Measurements from ENCODE around the gene MIDN.
A peak's percentile ranks its signal among the peaks of the same experiment; 100 is the strongest.

Gene MIDN

DNA sequence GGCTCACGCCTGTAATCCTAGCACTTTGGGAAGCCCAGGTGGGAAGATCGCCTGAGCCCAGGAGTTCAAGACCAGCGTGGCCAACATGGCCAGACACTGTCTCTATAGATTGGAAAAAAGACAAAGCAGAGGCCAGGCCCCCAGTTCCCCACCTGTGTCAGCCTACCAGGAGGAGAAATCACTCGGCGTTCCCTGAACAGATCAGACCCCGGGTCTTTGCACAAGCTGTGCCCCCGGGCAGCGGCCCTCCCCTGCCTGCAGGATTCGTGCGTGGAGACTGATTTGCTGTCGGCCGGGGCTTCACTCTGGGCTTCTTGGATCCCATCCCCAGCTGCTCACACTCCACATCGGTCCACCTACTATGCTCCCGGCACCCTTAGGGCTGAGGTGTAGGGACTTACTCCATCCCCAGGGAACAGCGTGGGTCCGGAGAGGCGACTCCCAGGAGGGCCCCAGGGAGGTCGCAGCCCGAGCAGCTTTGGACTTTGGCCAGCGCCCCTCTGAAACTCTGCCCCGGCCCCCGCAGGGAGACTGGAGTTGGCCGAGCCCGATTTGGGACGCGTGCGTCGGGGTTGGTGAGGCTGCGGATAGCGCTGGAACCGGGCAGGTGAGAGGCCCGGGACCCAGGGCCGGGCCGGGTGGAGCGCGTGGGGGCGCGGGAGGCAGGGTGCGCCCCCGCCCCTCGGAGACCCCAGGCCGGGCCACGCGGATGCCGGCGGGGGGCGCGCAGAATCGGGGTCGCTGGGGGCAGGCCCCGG, 36.8 kb downstream of the MIDN start:
- Histone ChIP-seq H3K4me3 (ENCODE audit: low read depth, low read length) (no peak overlapping the region), H3K23ac (ENCODE audit: low read length) (no peak overlapping the region)

GRCh38 chr19:1285737-1286360, 37.5 kb downstream of the MIDN start, which contains the start of gene EFNA2:
Gene EFNA2 (plus strand): TSS chr19:1285873. CDS start chr19:1286169, 296 bp downstream.
- peak within 1 kb of the TSS; percentile 30 for H4K91ac ChIP-seq (ENCODE audit: low read depth, low read length)
- H3K27ac ChIP-seq (ENCODE audit: low read depth, low read length) = no peak within 1 kb of the TSS
- DNase-seq = no peak
- H2BK120ac ChIP-seq (ENCODE audit: insufficient read depth, low read length, poor library complexity) = no peak within 1 kb of the TSS
- no peak within 1 kb of the TSS for H3K9ac ChIP-seq (ENCODE audit: low read length)
- no peaks in the 10 kb centered on the region for H3K36me3 ChIP-seq (ENCODE audit: control insufficient read depth in 1 of 2, insufficient read depth in 2 of 2, low read length in 2 of 2)
- peak within 1 kb of the TSS; percentile 70 for H4K12ac ChIP-seq (ENCODE audit: low read depth, low read length)
- peak within 1 kb of the TSS; percentile 7 for H2AFZ ChIP-seq (ENCODE audit: insufficient read depth, low read length, poor library complexity)
- no peak within 1 kb of the TSS for H3K23ac ChIP-seq (ENCODE audit: low read length)
- H2AK5ac ChIP-seq (ENCODE audit: low read length) = peak within 1 kb of the TSS; percentile 65
- peak within 1 kb of the TSS; percentile 68 for H3K14ac ChIP-seq (ENCODE audit: low read length)
- no peaks in the 10 kb centered on the region for H3K79me2 ChIP-seq (ENCODE audit: control insufficient read depth, insufficient read depth, low read length, poor library complexity)
- H3K18ac ChIP-seq (ENCODE audit: low read length) = peak within 1 kb of the TSS; percentile 61
- H2BK12ac ChIP-seq (ENCODE audit: low read length) = no peak within 1 kb of the TSS
- H3K4me3 ChIP-seq (ENCODE audit: low read depth, low read length) = peak within 1 kb of the TSS; percentile 71
- no peaks in the 10 kb centered on the region for H3K9me3 ChIP-seq (ENCODE audit: insufficient read depth, low read depth, low read length)
- H3K4me1 ChIP-seq (ENCODE audit: control insufficient read depth in 1 of 2, insufficient read depth in 2 of 2, low read length in 2 of 2) = peaks cover 0 to 10% of the 10 kb centered on the region in 2 experiments
- H3K4me2 ChIP-seq (ENCODE audit: low read length) = peak within 1 kb of the TSS; percentile 63
- no peaks in the 10 kb centered on the region for H3K79me1 ChIP-seq (ENCODE audit: low read length)
- WGBS (ENCODE audit: extremely low coverage, insufficient coverage, insufficient read length) = no CpG with 5 or more reads among the region's 113 CpGs
- H2BK5ac ChIP-seq (ENCODE audit: low read depth, low read length, poor library complexity) = no peak within 1 kb of the TSS
- peak within 1 kb of the TSS; percentile 21 for H3K4ac ChIP-seq (ENCODE audit: low read depth, low read length)
- peak within 1 kb of the TSS; percentile 66 for H4K8ac ChIP-seq (ENCODE audit: low read depth, low read length)
- peaks cover 7% of the 10 kb centered on the region for H3K27me3 ChIP-seq (ENCODE audit: insufficient read depth, low read length)

More for the DNA sequence above, 36.8 kb downstream of the MIDN start:
- Histone ChIP-seq H4K91ac (ENCODE audit: low read depth, low read length) (peak overlapping the region; percentile 30), H3K79me1 (ENCODE audit: low read length) (no peaks in the 10 kb centered on the region), H3K18ac (ENCODE audit: low read length) (no peak overlapping the region), H3K9ac (ENCODE audit: low read length) (no peak overlapping the region), H3K4me2 (ENCODE audit: low read length) (peak overlapping the region; percentile 63), H3K27ac (ENCODE audit: low read depth, low read length) (no peak overlapping the region), H2BK120ac (ENCODE audit: insufficient read depth, low read length, poor library complexity) (no peak overlapping the region), H2BK5ac (ENCODE audit: low read depth, low read length, poor library complexity) (no peak overlapping the region), H3K79me2 (ENCODE audit: control insufficient read depth, insufficient read depth, low read length, poor library complexity) (no peaks in the 10 kb centered on the region), H2AK5ac (ENCODE audit: low read length) (no peak overlapping the region), H3K27me3 (ENCODE audit: insufficient read depth, low read length) (peaks cover 7% of the 10 kb centered on the region), H2AFZ (ENCODE audit: insufficient read depth, low read length, poor library complexity) (peak overlapping the region; percentile 7), H3K9me3 (ENCODE audit: insufficient read depth, low read depth, low read length) (no peaks in the 10 kb centered on the region), H4K8ac (ENCODE audit: low read depth, low read length) (peak overlapping the region; percentile 57), H4K12ac (ENCODE audit: low read depth, low read length) (peak overlapping the region; percentile 27), H3K14ac (ENCODE audit: low read length) (no peak overlapping the region), H2BK12ac (ENCODE audit: low read length) (no peak overlapping the region), H3K36me3 (ENCODE audit: control insufficient read depth in 1 of 2, insufficient read depth in 2 of 2, low read length in 2 of 2) (no peaks in the 10 kb centered on the region), H3K4me1 (ENCODE audit: control insufficient read depth in 1 of 2, insufficient read depth in 2 of 2, low read length in 2 of 2) (peaks cover 0 to 10% of the 10 kb centered on the region in 2 experiments), H3K4ac (ENCODE audit: low read depth, low read length) (no peak overlapping the region)
- WGBS (ENCODE audit: extremely low coverage, insufficient coverage, insufficient read length) = no CpG with 5 or more reads among the region's 51 CpGs
- no peak for DNase-seq

DNA sequence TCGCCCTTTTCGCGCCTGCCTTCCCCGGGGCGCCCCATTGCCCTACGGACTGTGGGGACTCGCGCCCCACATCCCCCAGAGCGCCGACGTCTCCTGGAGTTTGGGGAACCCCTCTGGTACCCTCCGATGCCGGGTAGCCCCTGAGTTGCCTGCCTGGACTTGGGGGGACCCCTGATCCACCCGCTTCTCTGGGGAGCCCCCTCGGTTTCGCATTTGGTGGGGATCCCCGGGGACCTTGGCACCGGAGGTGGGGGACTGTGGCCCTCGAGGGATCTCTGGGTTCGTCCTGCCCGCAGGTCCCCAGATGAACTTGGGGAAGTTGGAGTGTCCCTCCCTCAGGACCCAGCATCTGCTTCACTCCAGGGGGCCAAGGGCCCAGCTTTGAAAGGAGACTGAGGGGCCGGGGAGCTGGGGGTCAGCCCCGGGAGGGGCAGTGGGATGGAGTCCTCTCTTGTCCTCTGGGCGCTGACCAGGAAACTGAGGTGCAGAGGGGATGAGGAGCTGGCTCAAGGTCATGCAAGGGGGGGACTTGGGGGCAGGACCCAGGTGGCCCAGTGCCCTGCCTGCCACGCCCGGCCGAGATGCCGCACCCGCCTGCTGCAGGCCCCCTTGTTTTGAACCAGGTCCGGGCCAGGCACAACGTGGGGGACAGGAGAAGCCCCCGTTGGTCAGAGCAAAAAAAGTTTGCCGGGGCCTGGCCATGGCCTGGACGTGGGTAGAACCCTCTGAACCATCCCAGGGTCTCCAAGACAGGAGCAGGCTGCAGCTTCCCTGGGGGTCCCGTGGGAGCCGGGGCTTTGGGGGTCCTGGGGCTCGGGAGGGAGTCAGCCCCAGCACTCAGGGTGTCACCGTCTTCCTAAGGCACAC, 38.3 kb downstream of the MIDN start:
- Histone ChIP-seq H3K79me2 (ENCODE audit: control insufficient read depth, insufficient read depth, low read length, poor library complexity) (no peaks in the 10 kb centered on the region), H4K8ac (ENCODE audit: low read depth, low read length) (peak overlapping the region; percentile 33), H3K9me3 (ENCODE audit: insufficient read depth, low read depth, low read length) (no peaks in the 10 kb centered on the region), H3K4me3 (ENCODE audit: low read depth, low read length) (peak overlapping the region; percentile 71), H3K79me1 (ENCODE audit: low read length) (no peaks in the 10 kb centered on the region), H4K12ac (ENCODE audit: low read depth, low read length) (peak overlapping the region; percentile 70), H2BK12ac (ENCODE audit: low read length) (no peak overlapping the region), H2BK120ac (ENCODE audit: insufficient read depth, low read length, poor library complexity) (no peak overlapping the region), H3K9ac (ENCODE audit: low read length) (no peak overlapping the region), H3K18ac (ENCODE audit: low read length) (peak overlapping the region; percentile 61), H3K27ac (ENCODE audit: low read depth, low read length) (no peak overlapping the region), H3K4me2 (ENCODE audit: low read length) (peak overlapping the region; percentile 63), H2BK5ac (ENCODE audit: low read depth, low read length, poor library complexity) (no peak overlapping the region), H2AFZ (ENCODE audit: insufficient read depth, low read length, poor library complexity) (no peak overlapping the region), H3K23ac (ENCODE audit: low read length) (no peak overlapping the region), H3K14ac (ENCODE audit: low read length) (peak overlapping the region; percentile 68), H3K4ac (ENCODE audit: low read depth, low read length) (peak overlapping the region; percentile 21), H3K36me3 (ENCODE audit: control insufficient read depth in 1 of 2, insufficient read depth in 2 of 2, low read length in 2 of 2) (no peaks in the 10 kb centered on the region), H2AK5ac (ENCODE audit: low read length) (peak overlapping the region; percentile 65), H4K91ac (ENCODE audit: low read depth, low read length) (peak overlapping the region; percentile 27), H3K4me1 (ENCODE audit: control insufficient read depth in 1 of 2, insufficient read depth in 2 of 2, low read length in 2 of 2) (peaks cover 0 to 10% of the 10 kb centered on the region in 2 experiments), H3K27me3 (ENCODE audit: insufficient read depth, low read length) (peaks cover 7% of the 10 kb centered on the region)
- DNase-seq = no peak
- WGBS (ENCODE audit: extremely low coverage, insufficient coverage, insufficient read length) = no CpG with 5 or more reads among the region's 38 CpGs

Measured in trophoblast cell (in vitro differentiated cells and primary cell).